ENCODE results near the gene TLL1. TPM values are rescaled to one million over a fixed set of nuclear protein-coding genes. Genes with fewer than 3 reads are reported as not detected.

The TLL1 gene
- polyA plus RNA-seq, 2 donors = 0.35 to 0.41 TPM

GRCh38 chr4:165986956-165987698 is 114.1 kb downstream of the TLL1 start:
- Histone ChIP-seq H3K9me3 (ENCODE audit: control insufficient read depth in 2 of 2, insufficient read depth in 1 of 2, low read depth in 1 of 2, low read length in 1 of 2) (no peaks in the 10 kb centered on the region), H3K27me3 (ENCODE audit: control insufficient read depth in 1 of 2, insufficient read depth in 2 of 2, low read length in 2 of 2) (no peaks in the 10 kb centered on the region), H3K27ac (ENCODE audit: low read depth in 2 of 2, low read length in 1 of 2) (no peak overlapping the region), H3K4me3 (ENCODE audit: low read depth in 1 of 2, low read length in 2 of 2) (no peak overlapping the region), H3K36me3 (ENCODE audit: control insufficient read depth in 2 of 2, insufficient read depth in 2 of 2, low read length in 1 of 2) (no peaks in the 10 kb centered on the region), H3K4me1 (ENCODE audit: control insufficient read depth in 2 of 2, insufficient read depth in 2 of 2, low read length in 1 of 2) (no peaks in the 10 kb centered on the region)
- 83 to 85% methylated on average over 5 of the region's 5 CpGs for WGBS, 2 donors

- Histone ChIP-seq H3K4me3 (ENCODE audit: low read depth in 1 of 2, low read length in 2 of 2) (no peak overlapping the region), H3K27ac (ENCODE audit: low read depth in 2 of 2, low read length in 1 of 2) (no peak overlapping the region)
- WGBS, 2 donors = 86 to 87% methylated on average over 4 of the region's 4 CpGs
Measured at GRCh38 chr4:165991325-165992180, 118.5 kb downstream of the TLL1 start.

GRCh38 chr4:165992283-165992682 is 119.2 kb downstream of the TLL1 start:
- H3K4me3 ChIP-seq (ENCODE audit: low read depth in 1 of 2, low read length in 2 of 2) = no peak overlapping the region
- H3K4me1 ChIP-seq (ENCODE audit: control insufficient read depth in 2 of 2, insufficient read depth in 2 of 2, low read length in 1 of 2) = no peaks in the 10 kb centered on the region
- H3K36me3 ChIP-seq (ENCODE audit: control insufficient read depth in 2 of 2, insufficient read depth in 2 of 2, low read length in 1 of 2) = no peaks in the 10 kb centered on the region
- no peak overlapping the region for H3K27ac ChIP-seq (ENCODE audit: low read depth in 2 of 2, low read length in 1 of 2)
- no peaks in the 10 kb centered on the region for H3K9me3 ChIP-seq (ENCODE audit: control insufficient read depth in 2 of 2, insufficient read depth in 1 of 2, low read depth in 1 of 2, low read length in 1 of 2)
- H3K27me3 ChIP-seq (ENCODE audit: control insufficient read depth in 1 of 2, insufficient read depth in 2 of 2, low read length in 2 of 2) = no peaks in the 10 kb centered on the region
- 71 to 76% methylated on average over 1 of the region's 1 CpG for WGBS, 2 donors

More at GRCh38 chr4:165991325-165992180, 118.5 kb downstream of the TLL1 start:
- Histone ChIP-seq H3K27me3 (ENCODE audit: control insufficient read depth in 1 of 2, insufficient read depth in 2 of 2, low read length in 2 of 2) (no peaks in the 10 kb centered on the region), H3K4me1 (ENCODE audit: control insufficient read depth in 2 of 2, insufficient read depth in 2 of 2, low read length in 1 of 2) (no peaks in the 10 kb centered on the region), H3K9me3 (ENCODE audit: control insufficient read depth in 2 of 2, insufficient read depth in 1 of 2, low read depth in 1 of 2, low read length in 1 of 2) (no peaks in the 10 kb centered on the region), H3K36me3 (ENCODE audit: control insufficient read depth in 2 of 2, insufficient read depth in 2 of 2, low read length in 1 of 2) (no peaks in the 10 kb centered on the region)

- Histone ChIP-seq H3K4me3 (ENCODE audit: low read depth in 1 of 2, low read length in 2 of 2) (no peak overlapping the region), H3K27ac (ENCODE audit: low read depth in 2 of 2, low read length in 1 of 2) (no peak overlapping the region), H3K4me1 (ENCODE audit: control insufficient read depth in 2 of 2, insufficient read depth in 2 of 2, low read length in 1 of 2) (no peaks in the 10 kb centered on the region), H3K36me3 (ENCODE audit: control insufficient read depth in 2 of 2, insufficient read depth in 2 of 2, low read length in 1 of 2) (no peaks in the 10 kb centered on the region), H3K27me3 (ENCODE audit: control insufficient read depth in 1 of 2, insufficient read depth in 2 of 2, low read length in 2 of 2) (no peaks in the 10 kb centered on the region), H3K9me3 (ENCODE audit: control insufficient read depth in 2 of 2, insufficient read depth in 1 of 2, low read depth in 1 of 2, low read length in 1 of 2) (no peaks in the 10 kb centered on the region)
- 41 to 52% methylated on average over 1 of the region's 1 CpG for WGBS, 2 donors
Measured at GRCh38 chr4:165994701-165995100, 121.7 kb downstream of the TLL1 start.

GRCh38 chr4:166003811-166004210 is 130.8 kb downstream of the TLL1 start:
- Histone ChIP-seq H3K27me3 (ENCODE audit: control insufficient read depth in 1 of 2, insufficient read depth in 2 of 2, low read length in 2 of 2) (no peaks in the 10 kb centered on the region), H3K36me3 (ENCODE audit: control insufficient read depth in 2 of 2, insufficient read depth in 2 of 2, low read length in 1 of 2) (no peaks in the 10 kb centered on the region), H3K4me3 (ENCODE audit: low read depth in 1 of 2, low read length in 2 of 2) (no peak overlapping the region), H3K4me1 (ENCODE audit: control insufficient read depth in 2 of 2, insufficient read depth in 2 of 2, low read length in 1 of 2) (no peaks in the 10 kb centered on the region), H3K27ac (ENCODE audit: low read depth in 2 of 2, low read length in 1 of 2) (no peak overlapping the region), H3K9me3 (ENCODE audit: control insufficient read depth in 2 of 2, insufficient read depth in 1 of 2, low read depth in 1 of 2, low read length in 1 of 2) (no peaks in the 10 kb centered on the region)
- 68 to 75% methylated on average over 2 of the region's 2 CpGs for WGBS, 2 donors

- WGBS, 2 donors = 90 to 97% methylated on average over 2 of the region's 2 CpGs
- Histone ChIP-seq H3K27ac (ENCODE audit: low read depth in 2 of 2, low read length in 1 of 2) (no peak overlapping the region), H3K9me3 (ENCODE audit: control insufficient read depth in 2 of 2, insufficient read depth in 1 of 2, low read depth in 1 of 2, low read length in 1 of 2) (no peaks in the 10 kb centered on the region), H3K4me3 (ENCODE audit: low read depth in 1 of 2, low read length in 2 of 2) (no peak overlapping the region), H3K36me3 (ENCODE audit: control insufficient read depth in 2 of 2, insufficient read depth in 2 of 2, low read length in 1 of 2) (no peaks in the 10 kb centered on the region), H3K4me1 (ENCODE audit: control insufficient read depth in 2 of 2, insufficient read depth in 2 of 2, low read length in 1 of 2) (no peaks in the 10 kb centered on the region), H3K27me3 (ENCODE audit: control insufficient read depth in 1 of 2, insufficient read depth in 2 of 2, low read length in 2 of 2) (no peaks in the 10 kb centered on the region)
Measured at GRCh38 chr4:166006217-166006616, 133.2 kb downstream of the TLL1 start.

- WGBS, 2 donors = 71 to 77% methylated on average over 1 of the region's 1 CpG
- H3K4me1 ChIP-seq (ENCODE audit: control insufficient read depth in 2 of 2, insufficient read depth in 2 of 2, low read length in 1 of 2) = no peaks in the 10 kb centered on the region
- H3K27ac ChIP-seq (ENCODE audit: low read depth in 2 of 2, low read length in 1 of 2) = no peak overlapping the region
- no peaks in the 10 kb centered on the region for H3K36me3 ChIP-seq (ENCODE audit: control insufficient read depth in 2 of 2, insufficient read depth in 2 of 2, low read length in 1 of 2)
- H3K4me3 ChIP-seq (ENCODE audit: low read depth in 1 of 2, low read length in 2 of 2) = no peak overlapping the region
- no peaks in the 10 kb centered on the region for H3K27me3 ChIP-seq (ENCODE audit: control insufficient read depth in 1 of 2, insufficient read depth in 2 of 2, low read length in 2 of 2)
- no peaks in the 10 kb centered on the region for H3K9me3 ChIP-seq (ENCODE audit: control insufficient read depth in 2 of 2, insufficient read depth in 1 of 2, low read depth in 1 of 2, low read length in 1 of 2)
Measured at GRCh38 chr4:166008510-166008909, 135.5 kb downstream of the TLL1 start.

- H3K27ac ChIP-seq (ENCODE audit: low read depth in 2 of 2, low read length in 1 of 2) = no peak overlapping the region
- no peaks in the 10 kb centered on the region for H3K36me3 ChIP-seq (ENCODE audit: control insufficient read depth in 2 of 2, insufficient read depth in 2 of 2, low read length in 1 of 2)
- no peaks in the 10 kb centered on the region for H3K9me3 ChIP-seq (ENCODE audit: control insufficient read depth in 2 of 2, insufficient read depth in 1 of 2, low read depth in 1 of 2, low read length in 1 of 2)
- 70 to 71% methylated on average over 2 of the region's 2 CpGs for WGBS, 2 donors
- no peaks in the 10 kb centered on the region for H3K27me3 ChIP-seq (ENCODE audit: control insufficient read depth in 1 of 2, insufficient read depth in 2 of 2, low read length in 2 of 2)
- H3K4me3 ChIP-seq (ENCODE audit: low read depth in 1 of 2, low read length in 2 of 2) = no peak overlapping the region
- no peaks in the 10 kb centered on the region for H3K4me1 ChIP-seq (ENCODE audit: control insufficient read depth in 2 of 2, insufficient read depth in 2 of 2, low read length in 1 of 2)
Measured at GRCh38 chr4:166012129-166013030, 139.3 kb downstream of the TLL1 start.

GRCh38 chr4:166014411-166014810 is 141.4 kb downstream of the TLL1 start:
- Histone ChIP-seq H3K9me3 (ENCODE audit: control insufficient read depth in 2 of 2, insufficient read depth in 1 of 2, low read depth in 1 of 2, low read length in 1 of 2) (no peaks in the 10 kb centered on the region), H3K27ac (ENCODE audit: low read depth in 2 of 2, low read length in 1 of 2) (no peak overlapping the region), H3K36me3 (ENCODE audit: control insufficient read depth in 2 of 2, insufficient read depth in 2 of 2, low read length in 1 of 2) (no peaks in the 10 kb centered on the region), H3K4me1 (ENCODE audit: control insufficient read depth in 2 of 2, insufficient read depth in 2 of 2, low read length in 1 of 2) (no peaks in the 10 kb centered on the region), H3K4me3 (ENCODE audit: low read depth in 1 of 2, low read length in 2 of 2) (no peak overlapping the region), H3K27me3 (ENCODE audit: control insufficient read depth in 1 of 2, insufficient read depth in 2 of 2, low read length in 2 of 2) (no peaks in the 10 kb centered on the region)
- 62 to 74% methylated on average over 6 of the region's 6 CpGs for WGBS, 2 donors

Measured in esophagus (tissue), 2 donors.